ES-I3 (cell line): ENCODE data around the gene DSN1.
"Not testable (repeated sequence)": the region's sequence is repeated elsewhere in the genome, so short reads cannot be mapped to it uniquely, and the experiment has no call there.

Experiments
- H3K36me3 ChIP-seq: 2 replicates; pipeline ENCODE4 v1.6.1; 2013; ENCODE audit warnings: mild to moderate bottlenecking, low read length, control low read depth, moderate library complexity; ENCODE audit not compliant: insufficient read depth
- H3K4me1 ChIP-seq: 2 replicates; pipeline ENCODE4 v1.6.1; 2013; ENCODE audit warnings: mild to moderate bottlenecking, control low read depth, low read length; ENCODE audit not compliant: insufficient read depth
- H3K9ac ChIP-seq: 2 replicates; pipeline ENCODE4 v1.6.1; 2013; ENCODE audit warnings: low read depth, mild to moderate bottlenecking, low read length, moderate library complexity
- H3K9me3 ChIP-seq: 2 replicates; pipeline ENCODE4 v1.6.1; 2013; ENCODE audit warnings: mild to moderate bottlenecking, low read length, moderate library complexity; ENCODE audit not compliant: control insufficient read depth, insufficient read depth

The DSN1 gene

GRCh38 chr20:36805396-36805795, 31.8 kb upstream of the DSN1 start:
- no peaks in the 10 kb centered on the region for H3K4me1 ChIP-seq
- no peaks in the 10 kb centered on the region for H3K9me3 ChIP-seq
- H3K36me3 ChIP-seq: peaks cover 12% of the 10 kb centered on the region
- no peak overlapping the region for H3K9ac ChIP-seq

DNA sequence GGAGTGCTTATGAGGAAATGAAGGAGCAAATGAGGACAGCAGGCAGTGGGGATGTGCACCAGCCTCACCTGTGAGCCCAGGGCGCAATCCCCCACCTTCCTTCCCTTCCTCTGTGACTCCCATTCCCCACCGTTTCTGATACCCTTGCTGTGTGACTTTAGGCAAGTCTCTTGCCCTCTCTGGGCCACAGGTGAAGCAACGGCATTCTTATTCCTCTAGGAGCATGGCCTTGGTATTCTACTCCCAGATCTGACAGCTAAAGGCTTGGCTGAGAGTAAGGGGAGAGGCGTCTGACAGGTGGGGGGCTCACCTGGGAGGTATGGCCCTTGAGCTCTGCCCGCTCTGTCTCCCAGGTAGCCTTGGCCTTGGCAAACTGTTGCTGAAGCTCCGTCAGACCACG, 30.9 kb upstream of the DSN1 start:
- Histone ChIP-seq H3K4me1 (no peaks in the 10 kb centered on the region), H3K9me3 (no peaks in the 10 kb centered on the region), H3K36me3 (peaks cover 12% of the 10 kb centered on the region), H3K9ac (no peak overlapping the region)

GRCh38 chr20:36802326-36803222, 29.0 kb upstream of the DSN1 start:
- peaks cover 12% of the 10 kb centered on the region for H3K36me3 ChIP-seq
- no peaks in the 10 kb centered on the region for H3K9me3 ChIP-seq
- no peaks in the 10 kb centered on the region for H3K4me1 ChIP-seq
- H3K9ac ChIP-seq: no peak overlapping the region

- Histone ChIP-seq H3K36me3 (no peaks in the 10 kb centered on the region; the same call in none of the 2 replicates), H3K9ac (no peak overlapping the region), H3K9me3 (no peaks in the 10 kb centered on the region), H3K4me1 (no peaks in the 10 kb centered on the region)
Observed at GRCh38 chr20:36800410-36800809, 26.8 kb upstream of the DSN1 start.

- H3K36me3 ChIP-seq, H3K4me1 ChIP-seq, H3K9ac ChIP-seq, H3K9me3 ChIP-seq: not testable (repeated sequence)
Observed at GRCh38 chr20:36799313-36799712, 25.8 kb upstream of the DSN1 start.

DNA sequence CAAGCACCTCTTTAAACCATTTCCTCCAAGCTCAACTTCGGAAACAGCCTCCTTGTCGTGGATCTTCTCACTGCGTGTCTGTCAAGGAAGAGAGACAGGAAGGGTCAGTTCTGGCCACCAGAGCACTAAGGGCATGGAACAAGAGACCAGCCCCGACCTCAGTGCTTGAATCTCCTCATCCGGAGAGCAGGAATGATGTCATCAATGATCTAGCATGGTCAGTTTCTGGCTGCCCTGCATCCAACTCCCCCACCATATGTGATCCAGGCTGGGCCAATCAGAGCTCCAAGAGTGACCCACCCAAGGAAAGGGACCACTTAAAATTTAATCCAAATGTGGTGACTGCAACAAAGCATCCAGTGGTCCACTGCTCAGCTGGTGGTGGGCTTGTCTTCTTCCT, 23.3 kb upstream of the DSN1 start:
- Histone ChIP-seq H3K36me3 (no peaks in the 10 kb centered on the region; the same call in none of the 2 replicates), H3K9me3 (no peaks in the 10 kb centered on the region), H3K4me1 (no peaks in the 10 kb centered on the region), H3K9ac (no peak overlapping the region)

GRCh38 chr20:36796117-36796516, 22.6 kb upstream of the DSN1 start:
- Histone ChIP-seq H3K9ac (no peak overlapping the region), H3K4me1 (no peaks in the 10 kb centered on the region), H3K9me3 (no peaks in the 10 kb centered on the region), H3K36me3 (peaks cover 5% of the 10 kb centered on the region)

DNA sequence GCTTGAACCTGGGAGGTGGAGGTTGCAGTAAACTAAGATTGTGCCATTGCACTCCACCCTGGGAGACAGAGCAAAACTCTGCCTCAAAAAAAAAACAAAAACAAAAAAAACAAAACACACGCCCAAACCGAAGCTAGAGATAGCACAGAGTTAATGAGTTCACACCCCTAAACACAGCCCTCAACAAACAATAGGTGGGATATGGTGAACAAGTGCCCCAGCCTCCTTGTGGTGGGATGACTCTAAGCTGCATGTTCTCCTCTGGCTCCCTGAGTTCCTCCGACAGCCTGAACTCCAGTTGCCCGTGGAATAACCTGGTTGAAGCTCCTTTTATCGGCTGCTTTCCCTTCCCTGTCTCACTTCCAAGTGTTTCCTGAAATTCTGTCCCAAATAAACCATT, 22.1 kb upstream of the DSN1 start:
- Histone ChIP-seq H3K9ac (no peak overlapping the region), H3K9me3 (no peaks in the 10 kb centered on the region), H3K36me3 (peaks cover 5% of the 10 kb centered on the region), H3K4me1 (no peaks in the 10 kb centered on the region)

DNA sequence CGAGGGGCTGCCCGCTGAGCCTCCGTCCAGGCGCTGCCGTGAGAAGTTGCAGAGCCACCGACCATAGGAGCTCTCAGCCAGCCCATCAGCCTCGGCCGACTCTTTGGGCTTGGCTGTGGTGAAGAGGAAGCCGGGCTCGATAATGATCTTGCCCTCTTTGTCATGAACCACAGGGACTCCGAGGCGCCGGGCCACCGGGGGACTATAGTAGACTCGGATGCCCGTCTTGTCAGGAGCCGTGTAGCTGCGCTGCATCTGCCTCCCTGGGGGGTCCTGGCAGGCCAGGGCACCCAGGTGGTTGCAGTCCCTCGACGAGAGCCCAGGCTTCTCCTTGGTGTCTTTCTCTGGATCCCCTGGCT, 20.5 kb upstream of the DSN1 start:
- Histone ChIP-seq H3K36me3 (peaks cover 5% of the 10 kb centered on the region), H3K9ac (no peak overlapping the region)

GRCh38 chr20:36793294-36794115, 19.9 kb upstream of the DSN1 start:
- Histone ChIP-seq H3K9ac (no peak overlapping the region), H3K36me3 (peaks cover 5% of the 10 kb centered on the region), H3K4me1 (no peaks in the 10 kb centered on the region), H3K9me3 (no peaks in the 10 kb centered on the region)

More for the DNA sequence above, 20.5 kb upstream of the DSN1 start:
- Histone ChIP-seq H3K4me1 (no peaks in the 10 kb centered on the region), H3K9me3 (no peaks in the 10 kb centered on the region)

DNA sequence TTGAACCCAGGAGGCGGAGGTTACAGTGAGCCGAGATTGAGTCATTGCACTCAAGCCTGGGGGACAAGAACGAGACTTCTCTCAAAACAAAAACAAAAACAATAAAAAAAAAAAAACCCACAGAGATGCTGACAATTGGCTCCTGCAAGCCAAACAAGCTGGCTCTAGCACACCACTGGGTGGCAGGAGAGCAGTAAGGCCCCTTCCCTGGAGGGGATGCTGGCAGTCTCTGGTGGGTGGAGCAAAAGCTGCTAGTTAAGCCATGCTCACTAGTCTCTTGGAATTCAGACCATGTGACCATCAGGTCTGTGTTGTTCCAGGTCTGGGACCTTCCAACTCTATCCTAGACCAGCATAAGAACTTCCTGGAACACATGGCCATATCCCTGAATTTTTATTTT, 18.9 kb upstream of the DSN1 start:
- H3K9me3 ChIP-seq: no peaks in the 10 kb centered on the region
- H3K36me3 ChIP-seq: peaks cover 5% of the 10 kb centered on the region
- no peak overlapping the region for H3K9ac ChIP-seq
- H3K4me1 ChIP-seq: no peaks in the 10 kb centered on the region

- Histone ChIP-seq H3K36me3 (peaks cover 5% of the 10 kb centered on the region), H3K9ac (no peak overlapping the region), H3K4me1 (no peaks in the 10 kb centered on the region), H3K9me3 (no peaks in the 10 kb centered on the region)
Observed at GRCh38 chr20:36791862-36792261, 18.3 kb upstream of the DSN1 start.

DNA sequence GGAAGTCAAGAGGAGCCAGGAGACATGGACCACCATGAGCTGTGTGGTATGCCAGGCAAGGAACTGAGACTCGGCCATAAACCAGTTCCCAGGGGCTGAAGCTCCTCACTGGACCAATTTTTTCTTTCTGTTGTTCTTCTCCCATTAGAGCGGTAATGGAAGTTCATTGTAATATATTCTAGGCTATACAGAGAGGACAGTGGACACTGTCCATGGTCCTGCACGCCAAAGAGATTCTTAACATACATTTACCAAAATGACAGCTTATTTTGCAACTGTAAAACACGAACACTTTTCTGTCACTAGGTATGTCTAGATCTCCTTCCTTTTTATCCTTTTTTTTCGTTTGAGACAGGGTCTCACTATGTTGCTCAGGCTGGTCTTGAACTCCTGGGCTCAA, 13.1 kb upstream of the DSN1 start:
- Histone ChIP-seq H3K36me3 (peaks cover 12% of the 10 kb centered on the region), H3K9me3 (no peaks in the 10 kb centered on the region), H3K9ac (no peak overlapping the region), H3K4me1 (no peaks in the 10 kb centered on the region)

GRCh38 chr20:36786246-36786645, 12.7 kb upstream of the DSN1 start:
- Histone ChIP-seq H3K36me3 (peaks cover 8% of the 10 kb centered on the region), H3K4me1 (no peaks in the 10 kb centered on the region), H3K9me3 (no peaks in the 10 kb centered on the region), H3K9ac (no peak overlapping the region)

GRCh38 chr20:36785308-36785707, 11.7 kb upstream of the DSN1 start:
- H3K4me1 ChIP-seq: no peaks in the 10 kb centered on the region
- peaks cover 8% of the 10 kb centered on the region for H3K36me3 ChIP-seq
- no peak overlapping the region for H3K9ac ChIP-seq
- H3K9me3 ChIP-seq: no peaks in the 10 kb centered on the region
